NB4 (cell line): ENCODE measurements around the gene FMOD.

Source experiments
- MAX ChIP-seq: IDR thresholded peaks from 2 replicates; pipeline ENCODE4 v1.6.1; 2011; ENCODE audit warnings: low read depth, low read length
- MYC ChIP-seq: IDR thresholded peaks from 2 replicates; pipeline ENCODE4 v1.6.1; 2011; ENCODE audit warnings: low read depth, low read length
- POLR2A ChIP-seq: IDR thresholded peaks from 2 replicates; pipeline ENCODE4 v1.6.1; 2011; ENCODE audit warnings: mild to moderate bottlenecking; ENCODE audit not compliant: insufficient read length; ENCODE audit errors: extremely low read depth
- TF ChIP-seq, protein P1 (sequence below): IDR thresholded peaks from one replicate; pipeline ENCODE4 v1.5.1; 2012; ENCODE audit warnings: low read depth, low read length

DNA sequence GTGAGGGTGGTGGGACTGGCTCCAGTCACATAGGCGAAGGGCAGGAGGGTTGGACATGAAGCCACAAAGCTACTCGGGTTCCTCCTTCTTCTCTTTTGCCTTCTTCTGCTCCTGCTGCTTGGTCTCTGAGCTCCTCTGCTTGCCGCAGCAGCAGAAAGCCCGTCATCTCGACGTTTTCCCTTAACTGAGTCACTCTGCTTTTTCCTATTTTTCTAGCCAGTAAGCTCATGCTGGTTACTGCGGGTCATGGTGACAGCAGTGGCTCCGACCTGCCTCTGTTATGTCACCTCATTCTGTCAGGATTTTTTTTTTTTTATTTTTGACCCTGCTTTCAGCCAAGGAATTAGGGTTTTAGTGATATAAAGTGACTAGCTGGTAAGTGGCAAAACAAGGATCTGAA is 2.6 kb upstream of the FMOD start:
- TF ChIP-seq MYC (no peak), MAX (no peak), POLR2A (no peak)
- TF ChIP-seq, protein P1, sequence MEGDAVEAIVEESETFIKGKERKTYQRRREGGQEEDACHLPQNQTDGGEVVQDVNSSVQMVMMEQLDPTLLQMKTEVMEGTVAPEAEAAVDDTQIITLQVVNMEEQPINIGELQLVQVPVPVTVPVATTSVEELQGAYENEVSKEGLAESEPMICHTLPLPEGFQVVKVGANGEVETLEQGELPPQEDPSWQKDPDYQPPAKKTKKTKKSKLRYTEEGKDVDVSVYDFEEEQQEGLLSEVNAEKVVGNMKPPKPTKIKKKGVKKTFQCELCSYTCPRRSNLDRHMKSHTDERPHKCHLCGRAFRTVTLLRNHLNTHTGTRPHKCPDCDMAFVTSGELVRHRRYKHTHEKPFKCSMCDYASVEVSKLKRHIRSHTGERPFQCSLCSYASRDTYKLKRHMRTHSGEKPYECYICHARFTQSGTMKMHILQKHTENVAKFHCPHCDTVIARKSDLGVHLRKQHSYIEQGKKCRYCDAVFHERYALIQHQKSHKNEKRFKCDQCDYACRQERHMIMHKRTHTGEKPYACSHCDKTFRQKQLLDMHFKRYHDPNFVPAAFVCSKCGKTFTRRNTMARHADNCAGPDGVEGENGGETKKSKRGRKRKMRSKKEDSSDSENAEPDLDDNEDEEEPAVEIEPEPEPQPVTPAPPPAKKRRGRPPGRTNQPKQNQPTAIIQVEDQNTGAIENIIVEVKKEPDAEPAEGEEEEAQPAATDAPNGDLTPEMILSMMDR: no peak
